A673 (cell line): Measurements from ENCODE around the gene SUMF1.

Experiments
- CTCF ChIP-seq: fragments of 300-800, 200-600 bp; sonication (generic); conservative IDR thresholded peaks from 2 replicates; pipeline ENCODE4 v1.5.1; 2017; ENCODE audit warnings: low read depth, mild to moderate bottlenecking, antibody characterized with exemption, low read length, moderate library complexity, mixed read lengths
- EZH2 ChIP-seq: fragments of 200-600 bp; sonication (generic); IDR thresholded peaks from 2 replicates; pipeline ENCODE4 v1.6.1; 2017; ENCODE audit warnings: borderline replicate concordance, low read depth, mild to moderate bottlenecking, mixed read lengths, antibody characterized with exemption, low read length; ENCODE audit not compliant: poor library complexity, severe bottlenecking

- TF ChIP-seq CTCF (no peak), EZH2 (no peak)
Measured at GRCh38 chr3:4429648-4430350, 37.3 kb downstream of the SUMF1 start.
